ENCODE measurements around the gene SLIT2. TPM values are rescaled to one million over a fixed set of nuclear protein-coding genes. Genes with fewer than 3 reads are reported as not detected.

The SLIT2 gene
- total RNA-seq (2022; extraction: Qiagen RNA extraction): 0.02 to 0.06 TPM in 2 of 5 replicates, not detected in the others

GRCh38 chr4:20251796-20252655 is at the start of gene SLIT2:
Gene SLIT2, plus strand, starts transcription at chr4:20251905. Its CDS starts 1,911 bp downstream, at chr4:20253816.

All from A549 treated with Hydrocortisone at 1 μM for 4 hours (cell line).